ENCODE data around the gene KIF26B. TPM values are rescaled to one million over a fixed set of nuclear protein-coding genes. Genes with fewer than 3 reads are reported as not detected.

Gene KIF26B
- total RNA-seq, 2 donors from 2014 or later = 0.30 to 0.35 TPM

- H3K36me3 ChIP-seq = no peaks in the 10 kb centered on the region
- no peaks in the 10 kb centered on the region for H3K9me3 ChIP-seq
- no peak overlapping the region for H3K27ac ChIP-seq
- no peak overlapping the region for H3K9ac ChIP-seq (ENCODE audit: low read depth in 2 of 2, low read length in 2 of 2)
- DNase-seq = no peak
- TF ChIP-seq CTCF (IDR thresholded peaks at IDR 0.05) = no peak
- no peak overlapping the region for H3K4me3 ChIP-seq
- H3K27me3 ChIP-seq = peaks cover 4% of the 10 kb centered on the region
- no peaks in the 10 kb centered on the region for H3K4me1 ChIP-seq
- intact Hi-C loops (cut with DNase I) = no loop called here
Observed at GRCh38 chr1:245388687-245389086, 233.9 kb downstream of the KIF26B start.

GRCh38 chr1:245389873-245390272 is 235.1 kb downstream of the KIF26B start:
- H3K27ac ChIP-seq = no peak overlapping the region
- no peaks in the 10 kb centered on the region for H3K36me3 ChIP-seq
- DNase-seq = no peak
- H3K9ac ChIP-seq (ENCODE audit: low read depth in 2 of 2, low read length in 2 of 2) = no peak overlapping the region
- no peak for TF ChIP-seq CTCF (IDR thresholded peaks at IDR 0.05)
- H3K27me3 ChIP-seq = no peaks in the 10 kb centered on the region
- no peak overlapping the region for H3K4me3 ChIP-seq
- no peaks in the 10 kb centered on the region for H3K9me3 ChIP-seq
- intact Hi-C loops (cut with DNase I) = no loop called here
- H3K4me1 ChIP-seq = no peaks in the 10 kb centered on the region

GRCh38 chr1:245390975-245391374 is 236.2 kb downstream of the KIF26B start:
- DNase-seq = no peak
- Histone ChIP-seq H3K27me3 (peaks cover 3% of the 10 kb centered on the region), H3K9me3 (no peaks in the 10 kb centered on the region), H3K4me3 (no peak overlapping the region), H3K9ac (ENCODE audit: low read depth in 2 of 2, low read length in 2 of 2) (no peak overlapping the region), H3K27ac (no peak overlapping the region), H3K4me1 (no peaks in the 10 kb centered on the region), H3K36me3 (no peaks in the 10 kb centered on the region)
- TF ChIP-seq CTCF (IDR thresholded peaks at IDR 0.05) = no peak
- intact Hi-C loops (cut with DNase I) = no loop called here

- Histone ChIP-seq H3K9ac (ENCODE audit: low read depth in 2 of 2, low read length in 2 of 2) (no peak overlapping the region), H3K36me3 (no peaks in the 10 kb centered on the region), H3K4me1 (no peaks in the 10 kb centered on the region), H3K27me3 (peaks cover 11% of the 10 kb centered on the region), H3K9me3 (no peaks in the 10 kb centered on the region), H3K4me3 (no peak overlapping the region), H3K27ac (no peak overlapping the region)
- no peak for TF ChIP-seq CTCF (IDR thresholded peaks at IDR 0.05)
- no peak for DNase-seq
- intact Hi-C loops (cut with DNase I) = no loop called here
Observed at GRCh38 chr1:245393694-245394093, 238.9 kb downstream of the KIF26B start.

GRCh38 chr1:245395680-245396079 is 240.9 kb downstream of the KIF26B start:
- DNase-seq = no peak
- no peak overlapping the region for H3K9ac ChIP-seq (ENCODE audit: low read depth in 2 of 2, low read length in 2 of 2)
- H3K4me3 ChIP-seq = no peak overlapping the region
- no peak for TF ChIP-seq CTCF (IDR thresholded peaks at IDR 0.05)
- H3K27ac ChIP-seq = no peak overlapping the region
- intact Hi-C loops (cut with DNase I) = no loop called here
- H3K27me3 ChIP-seq = peaks cover 11% of the 10 kb centered on the region
- H3K9me3 ChIP-seq = no peaks in the 10 kb centered on the region
- H3K36me3 ChIP-seq = no peaks in the 10 kb centered on the region
- H3K4me1 ChIP-seq = no peaks in the 10 kb centered on the region

- no peak overlapping the region for H3K9ac ChIP-seq (ENCODE audit: low read depth in 2 of 2, low read length in 2 of 2)
- H3K36me3 ChIP-seq = no peaks in the 10 kb centered on the region
- TF ChIP-seq CTCF (IDR thresholded peaks at IDR 0.05) = no peak
Observed at GRCh38 chr1:245396615-245397014, 241.8 kb downstream of the KIF26B start.

More at GRCh38 chr1:245396615-245397014, 241.8 kb downstream of the KIF26B start:
- intact Hi-C loops (cut with DNase I) = no loop called here
- no peak overlapping the region for H3K27ac ChIP-seq
- peaks cover 11% of the 10 kb centered on the region for H3K27me3 ChIP-seq
- DNase-seq = no peak
- H3K4me3 ChIP-seq = no peak overlapping the region
- H3K9me3 ChIP-seq = no peaks in the 10 kb centered on the region
- H3K4me1 ChIP-seq = no peaks in the 10 kb centered on the region
